Left ventricle myocardium inferior (tissue), 1 donor: Measurements from ENCODE around the gene RBM4B. TPM values are rescaled to one million over a fixed set of nuclear protein-coding genes. Genes with fewer than 3 reads are reported as not detected.
"Not testable (repeated sequence)": the region's sequence is repeated elsewhere in the genome, so short reads cannot be mapped to it uniquely, and the experiment has no call there.

Experiments used
- DNase-seq: peaks from one replicate; pipeline ENCODE4 v3.0.0-alpha.2; 2020
- H3K27ac ChIP-seq: fragments of 200-600 bp; replicated peaks from 2 replicates; pipeline ENCODE4 v1.8.0; 2021
- H3K27me3 ChIP-seq: fragments of 200-600 bp; 2 replicates; pipeline ENCODE4 v1.8.0; 2021; ENCODE audit warnings: low read depth
- H3K36me3 ChIP-seq: fragments of 200-600 bp; 2 replicates; pipeline ENCODE4 v1.8.0; 2021
- H3K4me1 ChIP-seq: fragments of 200-600 bp; 2 replicates; pipeline ENCODE4 v1.8.0; 2021
- H3K4me3 ChIP-seq: fragments of 200-600 bp; 2 replicates; pipeline ENCODE4 v1.8.0; 2021; ENCODE audit warnings: mild to moderate bottlenecking, moderate library complexity
- H3K9me3 ChIP-seq: fragments of 200-600 bp; replicated peaks from 2 replicates; pipeline ENCODE4 v1.8.0; 2021
- CTCF ChIP-seq: fragments of 200-600 bp; IDR thresholded peaks from 2 replicates; pipeline ENCODE4 v1.8.0; 2021; ENCODE audit warnings: antibody characterized with exemption, mild to moderate bottlenecking, borderline replicate concordance
- intact Hi-C: fragments of 100-400 bp; cut with micrococcal nuclease; formaldehyde crosslinking; loops from one replicate; pipeline ENCODE4 v1.11.0; 2022
- total RNA-seq: library from RNA; stranded (reverse); fragmentation: NEBNext Ultra II Directional; extraction: Animal tissue kit (Norgen Biotek cat#: 25700); gene quantifications from one replicate; pipeline ENCODE4 v1.2.1, GENCODE V29; 2021
- donor health status: DM: no; HTN: yes; CAD: no; lungs with severe emphysema.

The RBM4B gene
- total RNA-seq, 1 donor from 2014 or later, result 11.8 TPM

GRCh38 chr11:66649903-66650302 lies 27.8 kb downstream of the RBM4B start:
- peaks cover 34% of the 10 kb centered on the region for H3K4me1 ChIP-seq

GRCh38 chr11:66646828-66647227 lies 30.9 kb downstream of the RBM4B start:
- H3K4me3 ChIP-seq, result no peak overlapping the region
- H3K36me3 ChIP-seq, result peaks cover 71% of the 10 kb centered on the region
- peaks cover 64% of the 10 kb centered on the region for H3K4me1 ChIP-seq
- no peak for DNase-seq
- intact Hi-C loops, result no loop called here
- no peaks in the 10 kb centered on the region for H3K9me3 ChIP-seq
- H3K27ac ChIP-seq, result no peak overlapping the region
- TF ChIP-seq CTCF, result no peak
- H3K27me3 ChIP-seq, result no peaks in the 10 kb centered on the region

More at GRCh38 chr11:66649903-66650302, 27.8 kb downstream of the RBM4B start:
- Histone ChIP-seq H3K27ac (no peak overlapping the region), H3K27me3 (no peaks in the 10 kb centered on the region), H3K36me3 (peaks cover 52% of the 10 kb centered on the region), H3K9me3 (no peaks in the 10 kb centered on the region), H3K4me3 (no peak overlapping the region)
- intact Hi-C loops, result no loop called here
- no peak for TF ChIP-seq CTCF
- DNase-seq, result no peak

- TF ChIP-seq CTCF, result no peak
- Histone ChIP-seq H3K4me3 (peak overlapping the region; percentile 88), H3K36me3 (peaks cover 79% of the 10 kb centered on the region), H3K9me3 (no peaks in the 10 kb centered on the region), H3K4me1 (peaks cover 88% of the 10 kb centered on the region), H3K27ac (no peak overlapping the region), H3K27me3 (no peaks in the 10 kb centered on the region)
- intact Hi-C loops, result no loop called here
- no peak for DNase-seq
Observed at GRCh38 chr11:66643745-66644437, 33.8 kb downstream of the RBM4B start.

DNA sequence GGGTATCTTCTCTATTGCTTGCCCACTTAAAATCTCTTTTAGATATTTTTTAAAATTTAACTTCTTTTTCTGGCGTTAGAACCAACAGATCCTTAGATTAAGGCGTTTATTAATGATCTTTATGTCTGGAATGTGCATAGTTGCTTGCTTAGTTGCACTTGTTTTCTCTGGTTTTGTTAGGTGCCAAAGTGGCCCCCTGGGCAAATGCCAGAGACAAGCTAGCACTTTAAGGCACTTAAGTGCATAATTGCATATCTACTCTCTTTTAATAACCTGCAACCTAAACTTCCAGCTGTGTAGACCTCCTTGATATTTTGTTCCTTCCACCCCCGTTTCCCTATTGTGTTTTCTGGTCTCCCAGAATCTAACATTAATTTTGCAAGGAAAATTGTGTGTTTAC lies 35.9 kb downstream of the RBM4B start:
- DNase-seq, result no peak
- intact Hi-C loops, result no loop called here
- Histone ChIP-seq H3K27me3 (no peaks in the 10 kb centered on the region), H3K4me3 (peak overlapping the region; percentile 88), H3K9me3 (no peaks in the 10 kb centered on the region), H3K36me3 (peaks cover 66% of the 10 kb centered on the region), H3K4me1 (peaks cover 97% of the 10 kb centered on the region), H3K27ac (peak overlapping the region; percentile 46)
- no peak for TF ChIP-seq CTCF

- peaks cover 78% of the 10 kb centered on the region for H3K4me1 ChIP-seq
- H3K9me3 ChIP-seq, H3K27me3 ChIP-seq, intact Hi-C loops, DNase-seq: not testable (repeated sequence)
- peak overlapping the region; percentile 46 for H3K27ac ChIP-seq
- peaks cover 46% of the 10 kb centered on the region for H3K36me3 ChIP-seq
- peak overlapping the region; percentile 88 for H3K4me3 ChIP-seq
Observed at GRCh38 chr11:66639814-66640340, 37.8 kb downstream of the RBM4B start.

DNA sequence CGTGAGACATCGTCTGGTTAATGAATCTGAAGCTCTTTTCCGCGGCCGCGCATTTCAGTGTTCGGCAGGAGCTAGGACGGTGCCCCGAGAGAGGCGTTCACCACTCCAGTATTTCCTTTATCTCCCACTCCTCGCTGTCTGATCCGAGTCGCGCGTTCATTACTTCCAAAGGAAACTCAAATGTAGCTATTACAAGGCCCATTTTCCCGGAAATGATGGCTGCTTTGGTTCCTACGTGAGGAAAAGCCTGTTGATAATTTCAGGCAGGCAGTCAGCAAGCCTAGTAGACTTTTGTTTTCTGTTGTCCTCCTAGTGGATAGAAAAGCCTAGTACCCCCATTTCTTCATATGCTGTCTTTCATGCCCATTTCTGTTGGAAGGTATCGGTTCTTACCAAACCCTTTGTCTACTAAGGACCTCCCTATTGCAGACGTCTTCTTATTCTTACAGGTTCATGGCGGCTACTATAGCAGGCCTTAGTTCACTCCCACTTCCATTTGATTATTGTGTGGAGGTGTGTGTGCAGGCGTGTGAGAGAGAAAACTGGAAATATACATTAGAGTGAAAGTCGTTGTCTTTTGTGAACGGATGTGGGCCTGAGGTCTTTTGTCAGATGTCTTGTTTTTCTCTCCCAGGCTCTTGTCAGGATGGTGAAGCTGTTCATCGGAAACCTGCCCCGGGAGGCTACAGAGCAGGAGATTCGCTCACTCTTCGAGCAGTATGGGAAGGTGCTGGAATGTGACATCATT lies 38.4 kb downstream of the RBM4B start:
- no peak for TF ChIP-seq CTCF
- H3K4me3 ChIP-seq, result peak overlapping the region; percentile 88
- peaks cover 40% of the 10 kb centered on the region for H3K36me3 ChIP-seq
- H3K27ac ChIP-seq, result peak overlapping the region; percentile 94
- no peaks in the 10 kb centered on the region for H3K27me3 ChIP-seq
- H3K9me3 ChIP-seq, result no peaks in the 10 kb centered on the region
- intact Hi-C loops, result no loop called here
- peaks cover 77% of the 10 kb centered on the region for H3K4me1 ChIP-seq
- DNase-seq, result no peak
